GM04503 (cell line): ENCODE data around the gene HDAC5.
A peak's percentile ranks its signal among the peaks of the same experiment; 100 is the strongest.

Experiments
- DNase-seq: peaks from one replicate; pipeline ENCODE4 v3.0.0-alpha.2; 2012; ENCODE audit warnings: low read depth

HDAC5 gene

DNA sequence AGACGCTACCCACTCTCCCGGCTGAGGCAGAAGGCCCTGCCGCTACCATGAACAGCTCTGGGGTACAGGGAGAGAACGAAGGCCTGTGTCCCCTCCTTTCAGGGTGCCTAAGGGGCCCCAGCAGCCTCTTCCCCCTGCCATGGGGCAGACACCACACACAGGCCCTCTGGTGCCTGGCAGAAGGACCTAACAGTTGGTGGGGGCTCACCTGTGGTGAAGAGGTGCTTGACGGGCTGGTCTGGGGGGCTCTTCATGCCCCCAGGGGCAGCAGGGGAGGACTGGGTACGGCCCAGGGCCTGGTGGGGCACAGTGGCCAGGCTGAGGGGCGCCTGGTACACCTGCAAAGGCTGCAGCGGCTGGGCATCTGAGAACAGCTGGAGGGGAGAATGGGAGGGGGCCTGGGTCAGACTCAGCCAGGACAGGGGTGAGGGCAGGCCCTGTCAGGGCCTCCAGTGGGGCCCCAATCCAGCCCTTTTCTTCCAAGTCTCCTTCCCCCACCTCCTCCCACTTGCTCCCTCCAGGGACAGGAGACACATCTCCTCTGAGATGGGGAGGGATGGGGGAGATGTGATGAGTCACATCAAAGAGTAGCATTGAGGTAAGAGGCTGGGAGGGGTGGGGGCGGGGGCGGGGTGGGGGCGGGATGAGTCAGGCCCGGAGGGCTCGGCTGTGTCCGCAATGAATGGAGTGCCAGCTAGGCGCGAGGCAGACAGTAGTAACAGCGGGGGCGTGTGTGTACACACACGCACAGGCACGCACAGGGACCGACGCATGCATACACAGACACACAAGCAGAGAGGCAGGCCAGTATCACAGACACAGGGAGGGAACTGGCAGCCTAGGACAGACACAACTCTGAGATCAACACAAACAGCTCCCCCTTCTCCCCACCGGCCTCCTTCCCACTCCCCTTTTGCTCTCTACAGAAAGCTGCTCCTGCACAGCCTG is 36.8 kb downstream of the HDAC5 start:
- peak; percentile 71 for DNase-seq

DNA sequence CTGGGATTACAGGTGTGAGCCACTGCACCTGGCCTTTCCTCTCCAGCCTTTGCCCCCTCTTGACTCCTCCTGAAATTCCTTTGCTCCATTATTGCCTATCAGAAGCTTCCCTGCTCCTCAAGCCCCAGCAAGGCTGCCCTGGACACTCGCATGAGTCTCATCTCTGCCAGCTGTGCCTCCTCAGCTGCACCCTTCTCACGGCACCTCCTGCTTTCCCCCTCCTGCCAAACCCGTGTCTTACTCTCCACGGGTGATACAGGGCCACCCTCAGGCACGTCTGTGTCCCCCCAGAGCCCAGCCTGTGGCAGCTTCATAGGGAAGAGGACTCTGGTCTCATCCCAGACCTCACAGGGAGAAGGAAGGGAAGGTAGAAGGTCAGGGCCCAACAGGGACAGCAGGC is 37.5 kb downstream of the HDAC5 start:
- no peak for DNase-seq

DNA sequence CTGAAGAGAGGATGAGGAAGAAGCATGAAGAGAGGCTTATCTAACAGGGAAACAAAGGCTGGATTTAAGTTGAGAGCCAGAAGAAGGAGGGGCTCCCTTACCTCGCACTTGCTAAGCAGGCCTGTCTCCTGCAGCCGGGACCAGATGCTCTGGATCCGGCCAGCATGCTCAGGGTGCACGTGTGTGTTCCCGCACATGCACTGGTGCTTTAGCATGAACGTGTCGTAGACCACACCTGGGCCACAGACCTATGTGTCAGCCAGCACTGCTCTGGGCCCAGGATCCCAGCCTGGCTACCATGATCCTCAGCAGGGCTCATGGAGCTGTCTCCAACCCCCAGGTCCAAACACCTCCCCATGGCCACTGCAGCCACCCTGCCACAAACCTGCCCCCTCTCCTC is 38.5 kb downstream of the HDAC5 start:
- no peak for DNase-seq

DNA sequence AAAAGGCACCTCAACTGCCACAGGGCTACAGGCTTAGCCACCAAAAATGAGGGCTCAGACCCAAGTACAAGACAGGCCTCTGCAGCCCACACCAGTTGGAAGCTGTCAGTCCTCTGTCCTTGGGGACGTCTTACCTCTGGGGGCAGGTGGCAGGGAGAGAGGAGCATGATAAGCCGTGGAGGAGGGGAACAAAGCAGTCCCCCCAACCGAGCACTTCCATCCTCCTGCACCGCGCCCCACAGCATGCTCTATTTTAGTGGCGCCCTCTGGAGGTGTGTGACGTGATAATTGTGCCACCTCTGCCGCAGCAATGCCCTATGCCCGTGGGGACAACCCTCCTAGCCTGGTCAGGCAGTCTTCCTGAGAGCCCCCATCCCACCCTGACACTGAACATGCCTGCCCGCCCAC is 39.3 kb downstream of the HDAC5 start:
- no peak for DNase-seq

DNA sequence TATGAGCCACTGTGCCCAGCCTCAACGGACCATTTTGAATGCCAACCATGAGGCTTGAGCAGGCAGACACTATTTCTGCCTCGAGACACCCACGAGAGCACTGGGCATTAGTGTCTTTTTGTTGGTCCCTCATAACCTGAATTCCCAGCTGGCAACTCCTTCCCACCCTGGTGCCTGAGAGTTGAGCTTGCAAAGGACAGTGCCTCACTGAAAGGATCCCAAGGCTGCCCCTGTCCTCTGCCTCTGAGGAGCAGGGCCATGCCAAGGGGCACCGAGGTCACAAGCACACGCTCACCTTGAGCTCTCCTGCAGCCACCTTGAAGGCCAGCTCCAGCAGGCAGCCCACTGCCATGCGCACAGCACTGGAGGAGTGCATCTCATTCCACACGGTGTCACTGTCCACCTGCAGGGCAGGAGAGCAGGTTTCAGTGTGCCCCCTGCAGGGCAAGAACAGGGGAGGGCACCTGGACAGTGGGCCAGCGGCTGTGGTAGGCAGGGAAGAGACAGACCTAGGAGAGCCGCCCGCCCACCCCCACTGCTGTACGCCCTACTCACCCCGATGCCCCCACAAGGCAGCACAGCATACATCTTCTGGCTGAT is 40.1 kb downstream of the HDAC5 start:
- DNase-seq = no peak

DNA sequence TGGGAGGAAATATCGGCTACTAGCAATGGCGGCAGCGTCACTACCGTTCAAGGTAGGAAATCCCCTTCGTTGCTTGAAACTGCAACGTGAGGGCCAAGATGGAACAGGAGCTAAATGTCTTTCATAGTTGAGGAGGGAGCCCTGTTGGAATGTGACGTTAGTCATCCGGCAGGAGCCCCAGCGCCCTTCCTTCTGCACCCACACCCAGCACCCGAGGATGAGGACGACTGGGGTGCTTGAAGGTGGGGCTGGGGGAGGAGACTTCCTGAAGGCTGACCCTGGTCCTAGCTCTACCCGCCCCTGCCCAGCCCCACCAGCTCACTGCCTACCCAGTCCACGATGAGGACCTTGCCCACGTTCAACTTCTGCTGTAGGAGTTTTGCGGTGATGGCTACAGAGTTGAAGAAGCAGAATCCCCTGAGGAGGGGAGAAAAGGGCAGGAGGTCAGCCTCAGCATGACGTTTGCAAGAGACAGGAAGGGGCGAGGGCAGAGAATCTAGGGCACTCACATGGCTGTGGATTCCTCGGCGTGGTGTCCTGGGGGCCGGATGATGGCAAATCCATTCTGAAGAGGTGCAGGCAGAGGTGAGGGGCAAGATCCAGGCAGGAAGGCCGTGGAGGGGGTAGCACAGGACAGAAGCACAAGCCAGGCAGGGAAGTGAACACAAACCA is 41.0 kb downstream of the HDAC5 start:
- DNase-seq = no peak

DNA sequence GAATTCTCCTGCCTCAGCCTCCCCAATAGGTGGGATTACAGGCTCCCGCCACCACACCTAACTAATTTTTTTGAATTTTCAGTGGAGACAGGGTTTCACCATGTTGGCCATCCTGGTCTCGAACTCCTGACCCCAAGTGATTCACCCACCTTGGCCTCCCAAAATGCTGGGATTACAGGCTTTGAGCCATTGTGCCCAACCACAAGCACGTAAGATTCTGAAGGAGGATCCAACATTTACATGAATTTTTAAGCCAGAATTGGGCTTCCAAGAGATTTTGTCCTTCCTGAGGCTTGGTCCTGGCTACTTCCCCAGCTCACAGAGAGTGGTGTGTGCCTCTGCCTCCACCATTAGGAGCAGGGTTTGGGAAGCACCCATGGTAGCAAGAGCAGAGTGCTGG is 41.8 kb downstream of the HDAC5 start:
- no peak for DNase-seq

DNA sequence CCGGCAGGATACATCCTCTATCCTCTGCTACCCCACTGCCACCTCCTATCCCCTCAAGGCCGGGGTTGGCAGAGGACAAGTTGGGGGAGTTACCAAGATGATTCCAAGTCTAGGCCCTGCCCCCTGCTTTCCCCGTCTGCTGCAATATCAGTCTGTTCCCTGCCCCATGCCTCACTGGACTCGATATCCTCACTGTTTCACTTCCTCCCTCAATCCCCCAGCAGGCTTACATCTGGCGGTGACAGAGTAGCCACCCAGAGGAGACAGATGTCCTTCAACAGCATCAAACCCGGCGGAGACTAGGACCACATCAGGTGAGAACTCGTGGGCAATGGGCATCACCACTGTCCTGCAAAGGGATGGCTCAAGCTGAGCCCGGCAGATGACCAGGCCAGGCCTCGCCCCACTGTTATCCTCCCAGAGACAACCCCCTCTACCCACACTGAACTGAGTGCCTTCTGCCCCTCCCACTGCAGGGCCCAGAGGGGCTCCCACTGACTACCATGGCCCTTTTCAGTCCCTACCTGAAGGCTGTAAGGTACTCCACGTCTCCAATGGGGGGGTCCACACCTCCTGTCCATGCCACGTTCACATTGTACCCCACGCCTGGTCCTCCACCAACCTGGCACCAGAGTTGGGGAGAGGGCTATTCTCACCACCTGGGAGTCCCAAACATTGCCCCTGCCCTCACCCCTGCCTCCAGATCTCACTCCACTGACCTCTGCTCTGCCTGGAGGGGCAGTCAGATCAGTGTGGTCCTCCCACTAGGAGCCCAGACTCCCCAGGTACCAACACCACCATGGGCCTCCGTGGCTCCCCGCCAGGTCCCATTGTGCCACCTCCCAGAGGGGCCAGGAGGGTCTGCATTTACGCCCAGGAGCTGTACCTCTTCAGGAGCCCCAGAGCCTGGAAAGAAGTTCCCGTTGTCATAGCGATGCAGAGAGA is 43.3 kb downstream of the HDAC5 start:
- DNase-seq = no peak

DNA sequence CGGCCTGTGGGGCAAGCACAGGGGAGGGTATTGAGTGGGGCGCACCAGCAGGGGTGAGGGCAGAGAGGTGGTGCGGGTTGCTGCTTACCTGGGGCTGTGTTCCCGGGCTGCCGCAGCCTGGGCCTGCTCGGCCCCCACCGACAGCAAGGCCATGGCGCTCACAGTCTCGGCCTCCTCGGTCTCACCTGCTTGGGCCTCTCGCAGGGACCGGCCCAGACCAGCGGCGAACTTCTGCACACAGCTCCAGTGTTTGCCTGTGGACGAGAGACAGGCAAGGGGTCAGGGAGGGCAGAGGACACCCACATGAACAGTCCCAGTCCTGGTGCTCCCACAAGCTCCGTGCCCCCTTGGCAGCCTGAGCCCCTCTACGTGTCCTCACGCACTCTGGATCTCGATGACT is 45.0 kb downstream of the HDAC5 start:
- DNase-seq = no peak

DNA sequence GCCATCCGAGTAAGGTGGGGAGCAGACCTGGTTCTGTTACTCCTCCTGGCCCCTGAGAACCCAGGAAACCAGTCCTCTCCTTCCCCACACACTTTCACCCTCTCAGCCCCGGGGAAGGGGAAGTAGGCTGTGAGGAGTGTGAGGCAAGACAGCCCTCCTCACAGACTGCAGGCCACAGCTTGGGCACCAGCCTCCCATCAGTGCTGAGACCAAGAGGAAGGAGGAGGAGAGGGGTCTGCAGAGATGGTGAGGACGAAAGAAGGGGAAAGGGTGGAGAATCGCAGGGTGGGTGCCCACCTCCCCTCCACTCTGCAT is 45.9 kb downstream of the HDAC5 start:
- DNase-seq = no peak

DNA sequence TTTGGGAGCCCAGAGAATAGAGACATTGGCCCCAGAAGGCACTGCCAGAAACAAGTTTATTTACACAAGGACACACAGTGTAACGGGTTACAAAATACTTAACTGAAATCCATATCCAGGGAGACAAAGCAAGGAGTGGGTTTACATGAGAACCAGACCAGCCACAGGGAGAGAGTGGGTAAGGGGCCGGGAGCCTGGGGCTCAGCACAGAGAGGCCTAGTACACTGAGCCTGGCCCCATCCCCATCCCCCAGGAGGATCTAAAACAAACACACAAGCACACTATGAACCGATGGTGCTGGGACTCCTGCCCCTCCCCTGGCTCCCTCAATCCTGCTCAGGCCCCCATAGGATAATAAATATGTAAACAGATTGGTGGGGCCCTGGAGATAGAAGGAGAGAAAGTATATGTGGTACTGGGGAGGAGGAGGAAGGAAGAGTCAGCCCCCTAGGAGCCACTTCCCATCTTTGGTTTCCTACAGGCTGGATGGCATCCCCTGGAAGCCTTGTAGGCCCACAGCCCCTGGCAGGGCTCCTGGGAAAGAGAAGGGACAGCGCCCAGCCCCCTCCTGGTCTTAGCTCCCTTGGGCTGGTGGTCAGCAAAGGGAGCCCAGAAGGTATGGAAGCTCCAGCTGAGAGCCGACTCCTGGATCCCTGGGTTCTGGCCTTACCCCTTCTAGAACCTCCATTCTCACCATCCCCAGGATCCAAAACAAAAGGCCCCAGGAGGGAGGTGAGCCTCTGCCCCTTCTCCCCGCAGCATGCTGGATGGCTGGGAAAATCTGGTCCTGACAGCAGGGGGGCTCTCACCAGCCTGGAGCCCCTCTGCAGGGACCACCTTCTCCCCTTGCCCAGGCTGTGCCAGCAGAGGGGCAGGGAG is 46.5 kb downstream of the HDAC5 start:
- DNase-seq = no peak

DNA sequence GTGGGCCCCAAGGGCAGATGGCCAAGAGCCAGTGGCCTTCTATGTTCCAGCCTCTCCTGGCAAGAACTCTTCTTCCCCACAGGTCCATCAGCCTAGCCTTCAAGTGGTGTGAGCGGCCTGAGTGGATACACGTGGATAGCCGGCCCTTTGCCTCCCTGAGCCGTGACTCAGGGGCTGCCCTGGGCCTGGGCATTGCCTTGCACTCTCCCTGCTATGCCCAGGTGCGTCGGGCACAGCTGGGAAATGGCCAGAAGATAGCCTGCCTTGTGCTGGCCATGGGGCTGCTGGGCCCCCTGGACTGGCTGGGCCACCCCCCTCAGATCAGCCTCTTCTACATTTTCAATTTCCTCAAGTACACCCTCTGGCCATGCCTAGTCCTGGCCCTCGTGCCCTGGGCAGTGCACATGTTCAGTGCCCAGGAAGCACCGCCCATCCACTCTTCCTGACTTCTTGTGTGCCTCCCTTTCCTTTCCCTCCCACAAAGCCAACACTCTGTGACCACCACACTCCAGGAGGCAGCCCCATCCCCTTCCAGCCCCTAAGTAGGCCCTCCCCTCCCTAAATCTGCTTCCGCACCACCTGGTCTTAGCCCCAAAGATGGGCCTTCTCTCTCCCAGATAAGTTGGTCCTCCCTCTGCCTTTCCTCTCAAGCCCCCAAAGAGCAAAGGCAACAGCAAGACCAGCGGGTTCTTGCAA is 47.7 kb downstream of the HDAC5 start:
- DNase-seq = no peak

DNA sequence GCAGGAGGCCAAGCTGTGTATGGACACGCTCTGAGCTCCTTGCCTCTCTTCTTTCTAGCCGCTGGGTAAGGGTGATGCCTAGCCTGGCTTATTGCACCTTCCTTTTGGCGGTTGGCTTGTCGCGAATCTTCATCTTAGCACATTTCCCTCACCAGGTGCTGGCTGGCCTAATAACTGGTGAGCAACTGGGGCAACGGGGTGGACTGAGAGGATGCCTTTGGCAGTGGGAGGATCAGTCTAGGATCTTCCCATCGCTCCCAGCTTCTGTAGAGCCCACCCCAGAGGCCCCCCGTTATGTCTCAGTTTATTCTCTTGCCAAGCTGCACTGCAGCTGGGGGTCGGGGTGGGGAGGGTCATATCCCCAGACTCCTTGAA is 48.5 kb downstream of the HDAC5 start:
- DNase-seq = no peak

DNA sequence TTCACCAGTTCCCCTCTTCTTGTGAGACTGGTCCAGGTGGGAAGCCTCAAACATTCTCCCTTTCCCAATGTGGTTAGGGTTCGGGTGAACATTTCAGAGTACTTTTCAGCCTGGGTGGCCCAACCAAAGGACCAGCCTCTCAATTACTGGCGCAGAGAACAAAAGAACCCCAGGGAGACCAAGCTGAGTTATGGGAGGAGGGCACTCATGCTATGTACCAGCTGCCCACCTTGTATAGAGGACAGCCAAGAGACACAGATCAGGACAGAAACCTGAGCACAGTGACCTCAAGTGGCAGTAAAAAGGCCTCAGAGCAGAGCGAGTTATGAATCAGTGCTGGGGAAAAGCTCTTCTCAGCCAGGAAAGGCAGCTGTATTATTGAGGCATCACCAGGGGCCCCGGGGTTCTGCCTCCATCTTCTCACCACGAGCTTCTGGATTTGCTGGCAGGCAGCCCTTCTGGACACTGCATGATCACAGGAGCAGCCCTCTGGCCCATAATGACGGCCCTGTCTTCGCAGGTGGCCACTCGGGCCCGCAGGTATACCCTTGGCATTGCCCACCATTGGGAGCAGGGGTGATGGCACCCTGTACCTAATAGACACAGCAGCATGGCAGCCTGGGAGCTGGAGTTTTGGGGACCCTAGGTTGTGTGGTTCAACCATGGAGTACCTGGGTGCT is 49.1 kb downstream of the HDAC5 start:
- no peak for DNase-seq

DNA sequence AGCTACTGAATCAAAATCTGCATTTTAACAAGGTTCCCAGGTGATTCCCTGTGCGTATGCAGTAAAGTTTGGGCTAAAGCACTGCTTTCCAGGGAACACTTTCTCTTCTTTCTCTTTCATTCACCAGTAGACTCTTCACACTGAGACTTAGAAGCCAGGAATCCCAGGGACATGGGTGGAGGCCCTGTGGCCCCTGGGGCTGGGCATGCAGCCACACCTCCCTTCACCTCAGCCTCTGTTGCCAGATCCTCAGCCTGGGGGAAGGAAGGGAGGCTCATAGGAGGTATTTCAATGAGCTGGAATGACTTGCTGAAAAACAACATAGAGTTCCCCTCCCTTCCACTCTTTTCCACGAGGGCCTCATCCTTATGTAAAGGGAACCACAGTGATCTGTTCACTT is 51.7 kb downstream of the HDAC5 start:
- DNase-seq = no peak

DNA sequence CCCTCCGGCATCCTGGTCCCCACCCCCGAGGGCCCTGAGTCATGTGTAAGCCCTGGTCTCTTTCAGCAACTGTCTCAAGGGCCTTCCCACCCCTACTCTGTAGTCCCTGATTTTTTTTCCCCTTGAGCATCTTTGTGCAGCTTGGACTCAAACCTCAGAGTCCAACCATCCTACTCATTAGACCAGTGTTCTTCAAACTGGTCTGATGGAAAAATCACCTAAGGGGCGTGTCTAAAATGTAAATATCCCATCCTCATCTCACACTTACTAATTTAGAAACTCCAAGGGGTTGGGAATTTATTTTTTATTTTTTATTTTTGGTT is 52.3 kb downstream of the HDAC5 start:
- DNase-seq = no peak

DNA sequence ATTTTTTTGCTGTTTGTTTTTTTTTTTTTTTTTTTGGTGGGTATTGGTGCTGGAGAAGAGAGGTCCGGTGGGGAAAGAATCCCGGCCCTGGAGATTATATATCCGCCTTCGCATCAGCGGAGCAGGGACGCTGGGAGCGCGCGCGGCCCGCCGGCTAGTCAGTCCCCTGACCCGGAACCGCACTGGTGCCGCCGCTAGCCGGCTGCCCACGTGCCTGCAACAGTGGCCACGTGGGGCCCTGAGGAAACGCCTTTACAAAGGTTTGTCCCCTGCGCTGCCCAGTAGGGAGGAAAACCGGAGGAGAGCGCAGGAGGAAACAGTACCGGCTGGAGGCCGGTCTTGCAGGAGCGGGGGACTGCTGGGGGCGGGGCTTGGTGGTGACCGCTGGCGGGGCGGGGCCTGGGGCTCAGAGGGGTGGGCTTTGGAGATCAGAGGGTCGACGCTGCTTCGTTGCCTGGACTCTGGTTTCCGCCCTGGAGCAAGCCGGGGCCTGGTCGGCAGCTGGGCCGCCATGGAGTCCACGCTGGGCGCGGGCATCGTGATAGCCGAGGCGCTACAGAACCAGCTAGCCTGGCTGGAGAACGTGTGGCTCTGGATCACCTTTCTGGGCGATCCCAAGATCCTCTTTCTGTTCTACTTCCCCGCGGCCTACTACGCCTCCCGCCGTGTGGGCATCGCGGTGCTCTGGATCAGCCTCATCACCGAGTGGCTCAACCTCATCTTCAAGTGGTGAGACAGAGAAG is 52.8 kb downstream of the HDAC5 start, which contains the start of gene G6PC3:
G6PC3 (plus strand) TSS at position 281 of the 743 bp plus-strand sequence; CDS start at position 512, 231 bp downstream.
- DNase-seq = peak; percentile 85

DNA sequence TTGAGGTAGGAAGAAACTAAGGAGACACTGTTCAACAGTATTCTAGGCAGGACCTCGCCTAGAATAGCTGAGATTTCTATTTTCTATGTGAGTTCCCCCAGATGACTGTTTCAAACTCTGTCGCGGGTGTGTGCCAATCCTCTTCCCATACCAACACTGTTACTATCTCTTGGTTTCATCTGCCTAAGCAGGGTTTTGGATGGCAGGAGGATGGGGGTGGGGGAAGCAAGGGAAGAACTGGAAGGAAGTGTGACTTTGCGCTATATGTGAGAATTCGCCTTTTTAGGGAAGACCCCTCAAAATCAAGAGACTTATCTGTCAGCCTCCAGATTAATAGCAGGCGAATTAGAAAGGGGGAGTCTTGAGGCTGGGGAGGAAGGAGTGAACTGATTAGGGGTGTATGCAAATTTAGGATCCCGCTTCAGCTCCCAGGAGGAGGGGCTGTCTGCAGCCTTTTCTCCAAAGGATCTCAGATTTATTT is 53.4 kb downstream of the HDAC5 start:
- DNase-seq = no peak

DNA sequence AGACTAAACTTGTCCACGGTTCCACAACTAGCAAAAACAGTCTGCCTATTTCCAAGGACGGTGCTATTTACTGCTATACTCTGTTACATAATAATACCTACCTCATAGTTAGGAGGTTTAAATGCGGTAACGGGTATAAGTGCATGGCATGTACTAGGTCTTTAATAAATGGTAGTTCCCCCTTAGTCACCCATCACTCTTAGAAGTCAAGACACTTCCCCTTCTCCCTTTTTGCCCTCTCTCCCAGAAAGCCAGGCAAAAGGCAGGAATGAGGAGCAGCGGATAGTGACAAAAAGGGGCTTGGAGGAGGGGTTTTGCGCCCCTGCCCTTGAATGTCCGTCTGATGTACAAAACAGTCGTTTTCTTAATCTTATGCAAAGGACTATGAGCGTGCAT is 55.9 kb downstream of the HDAC5 start:
- DNase-seq = no peak
